Measurements from ENCODE around the gene TDRKH.
A peak's percentile ranks its signal among the peaks of the same experiment; 100 is the strongest.

TDRKH gene

GRCh38 chr1:151823175-151823574, 32.9 kb upstream of the TDRKH start:
- no peak for DNase-seq (ENCODE audit: low spot score)

DNA sequence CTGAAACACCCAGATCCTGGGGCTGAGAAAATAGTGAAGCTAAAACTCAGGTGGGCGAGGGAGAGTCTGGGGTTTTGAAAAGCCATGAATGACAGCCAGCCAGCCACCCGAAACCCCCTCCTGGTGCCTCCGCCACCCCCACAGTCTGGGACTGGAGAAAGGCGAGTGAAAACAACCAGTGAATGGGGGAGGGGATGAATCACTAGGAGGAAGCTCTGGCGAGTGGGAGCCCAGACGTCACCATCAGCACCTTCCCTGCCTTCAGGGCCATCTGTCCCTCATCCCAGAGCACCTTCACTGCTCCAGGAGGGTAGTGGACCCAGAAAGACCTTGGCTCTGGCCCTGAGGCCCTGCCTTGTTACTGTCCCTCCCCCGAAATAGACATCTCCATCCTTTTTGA, 32.1 kb upstream of the TDRKH start:
- DNase-seq (ENCODE audit: low spot score): no peak

- DNase-seq (ENCODE audit: low spot score): no peak
Observed at GRCh38 chr1:151820940-151821339, 30.6 kb upstream of the TDRKH start.

DNA sequence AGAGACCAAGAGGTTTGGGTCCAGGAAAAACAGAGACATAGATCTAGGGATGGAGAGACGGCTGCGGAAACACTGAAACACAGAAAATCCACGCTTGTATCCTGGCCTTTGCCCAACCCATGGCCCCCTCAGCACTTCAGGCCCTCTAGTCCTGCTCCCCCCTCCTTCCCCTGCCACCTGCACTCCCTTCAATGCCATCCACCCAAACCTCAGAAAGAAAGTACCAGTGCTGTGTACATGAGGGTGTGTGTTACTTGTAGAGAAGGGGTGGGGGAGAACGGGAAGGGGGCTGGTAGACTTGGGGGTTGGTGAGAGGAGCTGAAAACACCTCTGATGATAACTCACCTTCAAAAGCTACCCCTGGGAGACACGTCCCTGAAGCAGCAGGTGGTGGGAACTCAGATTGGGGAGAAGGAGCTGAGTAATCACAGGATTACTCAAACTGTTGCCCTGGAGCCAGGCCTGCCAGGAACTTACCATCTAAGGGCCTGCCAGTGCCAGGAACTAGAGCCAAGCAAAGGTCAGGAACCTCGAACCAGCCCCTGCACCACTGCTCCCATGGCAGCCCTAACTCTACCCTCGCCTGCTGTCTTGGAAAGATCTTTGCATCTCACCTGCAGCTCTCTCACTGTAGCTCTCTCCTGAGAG, 29.8 kb upstream of the TDRKH start:
- DNase-seq (ENCODE audit: low spot score): no peak

- no peak for DNase-seq (ENCODE audit: low spot score)
Observed at GRCh38 chr1:151819227-151819835, 29.0 kb upstream of the TDRKH start.

- DNase-seq (ENCODE audit: low spot score): peak; percentile 21
Observed at GRCh38 chr1:151817353-151817730, 27.0 kb upstream of the TDRKH start.

DNA sequence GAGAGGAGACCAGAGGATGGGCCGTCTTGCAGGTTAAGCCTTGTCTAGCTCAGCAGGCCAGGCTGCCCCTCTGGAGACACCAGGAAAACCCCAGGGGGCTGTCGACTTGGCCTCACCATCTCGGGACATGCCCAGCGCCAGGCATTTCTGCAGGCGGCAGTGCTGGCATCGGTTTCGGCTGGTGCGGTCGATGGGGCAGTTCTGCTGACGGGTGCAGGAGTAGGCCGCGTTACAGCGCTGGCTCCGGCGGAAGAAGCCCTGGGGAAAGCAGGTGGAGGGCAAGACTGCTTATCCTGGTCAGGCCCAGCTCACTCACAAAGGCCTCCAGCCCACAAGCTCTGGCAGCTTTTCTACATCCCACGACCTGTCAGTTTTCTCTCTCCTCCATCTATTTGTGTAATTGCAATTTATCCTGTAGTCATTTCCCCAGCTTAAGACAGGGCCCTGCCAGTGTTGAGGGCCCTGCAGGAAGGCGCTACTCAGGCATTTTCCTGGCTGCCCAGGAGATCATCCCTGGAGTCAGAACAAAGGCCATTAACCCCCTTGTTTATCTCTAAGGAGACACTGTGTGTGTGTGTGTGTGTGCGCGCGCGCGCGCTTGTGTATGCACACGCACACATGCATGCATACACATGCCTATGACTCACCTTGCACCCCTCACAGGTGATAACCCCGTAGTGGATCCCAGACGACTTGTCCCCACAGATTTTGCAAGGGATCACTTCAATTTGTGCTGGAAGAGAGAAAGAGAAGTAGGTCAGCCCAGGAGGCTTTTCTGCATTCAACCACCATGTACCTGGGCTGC, 26.4 kb upstream of the TDRKH start:
- no peak for DNase-seq (ENCODE audit: low spot score)

DNA sequence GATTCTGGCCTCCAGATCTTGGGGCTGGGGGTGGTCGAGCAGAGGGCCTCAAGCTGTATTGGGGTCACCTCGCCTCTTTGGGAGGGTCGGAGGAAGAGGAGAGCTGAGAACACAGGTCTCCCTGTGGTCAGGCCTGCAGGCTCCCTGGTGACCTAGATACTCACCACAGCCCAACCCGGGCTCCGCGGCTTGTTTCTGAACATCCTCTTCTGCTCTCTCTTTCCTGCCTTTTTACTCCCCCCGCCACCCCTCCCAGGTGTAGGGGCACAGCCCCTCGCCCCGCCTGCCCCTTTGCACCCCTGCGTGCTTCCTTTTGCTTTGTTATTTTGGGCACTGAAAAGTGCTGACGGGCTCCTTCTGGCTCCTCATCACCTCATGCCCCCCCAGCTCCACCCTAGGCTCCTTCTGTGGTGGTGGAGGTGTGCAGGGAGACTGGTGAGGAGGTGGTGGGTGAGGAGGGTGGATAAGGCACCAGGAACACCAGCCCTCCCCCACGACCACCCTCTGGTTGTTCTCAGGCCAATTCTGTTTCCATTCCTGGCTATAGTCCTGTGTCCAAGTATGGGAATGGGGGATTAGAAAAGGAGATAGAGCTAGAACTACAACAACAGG, 25.5 kb upstream of the TDRKH start:
- DNase-seq (ENCODE audit: low spot score): no peak

GRCh38 chr1:151814971-151815545, 24.8 kb upstream of the TDRKH start:
- no peak for DNase-seq (ENCODE audit: low spot score)

DNA sequence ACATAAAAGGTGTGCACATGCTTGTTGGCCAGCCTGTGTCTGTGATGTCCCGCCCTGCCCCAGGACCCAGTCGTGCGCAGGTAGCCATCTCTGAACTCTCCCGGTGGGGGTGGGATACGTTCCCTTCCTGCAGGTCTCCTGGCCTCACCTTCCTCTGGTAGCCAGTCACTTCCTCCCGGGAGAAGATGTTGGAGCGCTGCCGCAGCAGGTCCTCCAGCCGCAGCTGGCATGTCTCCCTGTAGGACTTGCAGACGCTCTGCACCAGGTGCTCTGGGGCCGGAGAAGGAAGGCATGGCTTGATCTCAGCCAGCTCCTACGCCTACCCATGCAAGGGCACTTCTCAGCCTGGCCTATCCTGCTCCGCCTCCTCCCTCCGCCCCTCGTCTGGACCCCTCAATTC, 24.1 kb upstream of the TDRKH start:
- DNase-seq (ENCODE audit: low spot score): no peak

DNA sequence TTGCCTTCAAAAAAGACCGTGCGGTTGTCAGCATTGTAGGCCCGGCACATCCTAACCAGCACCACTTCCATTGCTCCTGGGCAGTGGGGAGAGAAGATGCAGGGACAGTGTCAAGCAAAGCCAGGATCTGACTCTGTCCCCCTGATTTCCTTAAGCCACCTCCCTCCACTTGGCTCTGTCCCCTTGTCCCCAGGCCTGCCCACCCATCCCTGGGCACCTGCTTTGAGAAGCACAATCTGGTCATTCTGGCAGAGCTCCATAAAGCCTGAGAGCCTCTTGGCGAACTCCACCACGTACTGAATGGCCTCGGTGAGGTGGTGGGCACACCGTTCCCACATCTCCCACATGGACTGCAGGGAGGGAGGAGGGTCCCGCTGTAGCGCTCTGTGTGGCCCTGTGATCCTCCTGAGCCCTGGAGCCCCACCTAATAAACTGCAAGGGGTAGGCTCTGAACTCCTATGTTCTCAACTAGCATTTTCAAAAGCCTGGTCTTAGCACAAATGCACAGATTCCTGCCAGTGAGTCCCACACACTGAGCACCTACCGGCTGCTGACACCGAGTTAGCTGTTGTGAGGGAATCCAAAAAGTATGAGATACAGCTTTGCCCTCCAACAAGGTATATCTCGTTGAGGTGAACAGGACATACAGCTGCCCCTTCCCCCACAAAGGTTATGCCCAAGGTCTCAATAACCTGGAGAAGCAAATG, 23.1 kb upstream of the TDRKH start:
- no peak for DNase-seq (ENCODE audit: low spot score)

DNA sequence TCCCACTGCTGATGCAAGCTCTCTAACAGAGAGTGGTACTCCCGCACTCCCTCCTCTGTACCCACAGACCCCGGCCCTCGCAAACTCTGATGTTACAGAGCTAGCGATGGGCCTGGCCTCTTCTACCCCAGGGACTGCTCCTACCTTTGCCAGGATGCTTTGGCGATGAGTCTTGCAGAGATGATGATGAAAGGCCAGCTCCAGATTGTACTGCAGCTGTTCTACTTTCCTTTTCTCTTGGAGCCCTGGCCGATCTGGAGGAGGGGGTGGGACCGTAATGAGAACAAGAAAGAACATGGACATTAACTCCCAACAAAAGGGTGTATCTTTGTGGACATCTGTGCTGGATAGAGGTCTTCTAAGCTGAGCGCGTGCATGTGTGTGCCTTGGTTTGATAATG, 20.9 kb upstream of the TDRKH start:
- no peak for DNase-seq (ENCODE audit: low spot score)

- DNase-seq (ENCODE audit: low spot score): no peak
Observed at GRCh38 chr1:151809985-151810556, 19.8 kb upstream of the TDRKH start.

DNA sequence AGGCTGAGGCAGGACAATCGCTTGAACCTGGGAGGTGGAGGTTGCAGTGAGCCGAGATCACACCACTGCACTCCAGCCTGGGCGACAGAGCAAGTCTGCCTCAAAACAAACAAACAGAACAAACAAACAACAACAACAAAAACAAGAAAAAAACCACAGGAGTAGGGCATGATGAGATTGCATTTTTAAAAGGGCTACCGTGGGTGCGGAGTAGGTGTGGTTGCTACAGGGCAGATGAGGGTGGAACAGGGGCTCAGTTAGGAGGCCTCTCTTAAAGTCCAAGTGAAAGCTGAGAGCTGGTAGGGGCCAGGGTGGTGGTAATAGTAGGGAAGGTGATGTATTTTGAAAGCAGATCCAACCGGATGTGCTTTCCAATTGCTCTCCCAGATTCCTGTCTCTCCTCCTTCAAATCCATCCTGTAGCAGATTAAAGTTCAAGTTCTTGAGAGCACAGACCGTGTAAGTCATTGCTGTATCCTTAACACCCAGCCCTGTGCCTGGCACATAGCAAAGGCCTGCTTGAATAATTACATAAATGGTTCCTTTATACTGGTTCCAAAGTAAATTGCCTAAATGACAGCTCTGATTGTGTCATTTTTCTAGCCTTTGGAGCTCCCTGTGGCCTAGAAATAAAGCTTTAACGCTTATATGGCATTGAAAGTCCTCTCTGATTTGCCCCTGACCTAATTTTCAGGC, 19.1 kb upstream of the TDRKH start:
- DNase-seq (ENCODE audit: low spot score): no peak

DNA sequence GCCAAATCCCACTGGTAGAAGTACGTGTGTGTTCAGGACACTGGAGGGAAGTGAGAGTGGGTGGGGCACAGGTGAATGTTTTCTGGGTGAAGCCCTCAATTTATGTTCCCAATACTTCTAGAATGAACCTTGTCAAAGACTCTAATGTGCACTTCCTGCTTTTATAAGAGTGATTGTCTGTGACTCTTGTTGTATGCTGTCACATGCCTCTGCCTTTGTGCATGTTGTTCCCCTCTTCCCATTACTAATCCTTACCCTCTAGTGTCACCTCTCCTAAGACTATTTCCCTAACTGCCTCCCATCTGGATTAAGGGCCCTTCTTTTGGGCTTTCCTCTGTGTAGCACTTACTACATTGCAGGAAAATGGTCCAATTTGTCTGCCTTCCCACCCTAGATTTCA, 17.5 kb upstream of the TDRKH start:
- DNase-seq (ENCODE audit: low spot score): no peak

DNA sequence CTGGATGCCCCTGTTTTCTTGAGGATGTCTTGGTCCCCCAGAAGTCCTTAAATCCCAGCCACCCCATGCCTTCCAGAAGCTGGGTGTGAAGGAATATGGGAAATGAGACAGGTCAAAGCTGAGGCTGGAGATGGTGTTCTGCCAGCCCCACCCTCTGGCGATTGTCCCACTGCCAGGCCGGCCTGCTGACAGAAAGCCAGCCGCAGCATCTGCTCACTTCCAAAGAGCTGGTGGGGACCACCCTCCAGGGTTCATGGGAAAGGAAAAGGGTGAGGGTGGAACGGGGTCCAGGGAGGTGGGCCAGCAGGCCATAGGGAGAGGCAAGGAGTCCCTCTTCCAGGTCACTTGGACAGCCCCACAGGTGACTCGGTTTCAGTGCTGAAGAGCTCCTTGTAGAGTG, 16.8 kb upstream of the TDRKH start:
- DNase-seq (ENCODE audit: low spot score): no peak

DNA sequence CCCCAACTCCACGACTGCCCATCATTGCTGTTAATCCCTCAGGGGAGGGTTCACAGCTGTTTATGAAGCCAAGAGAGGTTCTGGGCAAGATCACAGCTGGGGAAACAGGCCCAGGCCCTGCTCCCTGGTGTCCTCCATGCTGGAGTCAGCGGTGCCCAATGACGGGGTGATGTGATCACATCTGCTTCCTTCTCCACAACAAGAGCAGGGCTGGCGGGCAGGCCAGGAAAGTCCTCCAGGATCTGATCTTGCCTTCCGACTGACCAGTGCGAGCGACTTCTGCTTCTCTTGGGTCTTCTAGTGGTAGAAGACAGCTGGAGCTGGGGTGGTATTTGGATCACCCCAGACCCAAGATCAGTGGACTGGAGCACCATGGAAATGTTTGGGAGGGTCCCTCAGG, 15.9 kb upstream of the TDRKH start:
- no peak for DNase-seq (ENCODE audit: low spot score)

- no peak for DNase-seq (ENCODE audit: low spot score)
Observed at GRCh38 chr1:151805066-151805820, 14.9 kb upstream of the TDRKH start, which contains the start of gene LINGO4. Gene LINGO4 (minus strand): TSS chr1:151805419. CDS start chr1:151802704, 2,715 bp downstream.

GRCh38 chr1:151803915-151804314, 13.6 kb upstream of the TDRKH start:
- DNase-seq (ENCODE audit: low spot score): no peak

DNA sequence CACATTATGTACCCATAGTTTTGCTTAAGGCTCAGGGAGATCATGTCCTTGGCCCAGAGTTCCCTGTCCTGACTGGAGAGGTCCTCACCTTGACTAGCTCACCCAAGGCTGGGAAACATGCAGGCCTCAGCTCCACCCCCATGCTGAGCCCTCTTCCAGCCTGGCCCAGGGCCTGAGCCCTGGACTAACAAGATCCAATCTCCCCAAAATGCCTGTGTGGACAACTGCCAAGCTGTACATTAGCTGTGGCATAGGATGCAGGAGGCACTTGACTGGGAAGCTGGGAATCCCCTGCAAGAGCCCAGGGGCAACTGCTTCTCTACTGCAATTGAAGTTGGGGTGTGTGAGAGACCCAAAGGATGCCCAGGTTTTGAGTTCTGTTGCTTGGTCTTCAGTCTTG, 12.9 kb upstream of the TDRKH start:
- no peak for DNase-seq (ENCODE audit: low spot score)
